ENCODE data around the gene EFNA2.
"Not testable (repeated sequence)": the region's sequence is repeated elsewhere in the genome, so short reads cannot be mapped to it uniquely, and the experiment has no call there.

EFNA2 gene

DNA sequence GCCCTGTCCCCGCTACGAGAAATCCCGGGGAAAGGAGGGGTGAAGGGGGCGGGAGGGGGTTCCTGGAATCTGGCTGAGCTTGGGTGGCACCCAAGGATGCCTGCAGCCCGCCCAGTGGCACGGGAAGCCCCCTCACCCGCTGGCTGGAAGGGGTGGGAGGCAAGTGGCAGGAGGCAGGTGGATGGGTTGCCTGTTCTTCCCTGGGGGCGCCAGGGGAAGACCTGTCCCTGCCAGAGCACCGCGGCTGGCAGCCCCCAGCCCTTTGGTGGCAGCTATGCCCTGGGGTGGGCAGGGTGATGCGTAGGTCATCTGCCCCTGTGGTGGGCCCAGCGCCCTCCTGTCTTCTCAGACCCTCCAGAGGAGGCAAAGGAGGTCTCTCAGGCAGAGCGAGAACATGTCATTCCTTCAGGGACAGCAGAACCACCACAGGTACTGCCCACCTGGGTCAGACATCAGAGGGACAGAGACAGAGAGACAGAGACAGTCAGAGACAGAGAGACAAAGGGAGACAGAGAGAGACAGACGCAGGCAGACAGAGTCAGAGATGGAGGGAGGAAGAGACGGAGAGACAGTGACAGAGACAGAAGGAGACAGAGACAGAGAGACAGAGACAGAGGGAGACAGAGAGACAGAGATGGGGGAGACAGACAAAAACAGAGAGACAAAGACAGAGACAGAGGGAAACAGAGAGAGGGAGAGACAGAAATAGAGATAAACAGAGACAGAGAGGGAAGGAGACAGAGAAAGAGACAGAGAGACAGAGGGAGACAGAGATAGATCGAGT, 36.7 kb downstream of the EFNA2 start:
- DNase-seq = no peak

- no peak for DNase-seq
These were observed 38.7 kb downstream of the EFNA2 start for GRCh38 chr19:1324249-1324805.

DNA sequence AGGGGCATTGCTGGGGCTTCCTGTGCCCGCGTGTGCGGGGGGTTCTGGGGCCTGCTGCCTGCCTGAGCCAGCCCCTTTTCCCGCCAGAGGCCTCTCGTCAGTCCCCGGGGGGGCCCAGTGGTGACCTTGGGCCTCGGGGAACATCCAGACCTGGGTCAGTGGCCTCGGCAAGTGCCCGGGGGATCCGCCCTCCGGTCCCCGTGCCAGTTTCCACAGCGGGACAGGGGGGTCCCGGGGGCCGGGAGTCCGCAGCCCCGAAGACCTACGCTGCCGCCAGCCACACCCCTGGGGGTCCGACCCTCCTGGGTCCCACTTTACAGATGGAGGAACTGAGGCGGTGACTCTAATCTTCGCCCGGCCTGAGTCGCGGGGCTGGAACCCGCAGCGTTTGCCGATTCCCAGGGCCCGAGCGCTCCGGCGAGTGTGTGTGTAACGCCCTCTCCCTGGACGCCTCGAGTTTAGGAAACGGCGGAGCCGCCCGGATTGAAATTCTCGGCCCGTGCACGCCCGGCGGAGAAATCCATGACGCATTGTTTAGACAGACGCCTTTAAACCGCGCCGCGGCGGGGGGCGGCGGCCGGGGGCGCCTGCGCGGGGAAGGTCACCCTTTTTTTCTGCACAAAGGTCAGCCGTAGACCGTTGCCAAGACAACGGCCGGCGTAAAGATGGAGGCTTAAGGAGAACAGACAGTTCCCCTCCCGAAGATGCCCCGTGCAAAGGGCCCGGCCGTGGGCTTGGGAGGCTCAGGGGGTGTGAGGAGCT, 39.3 kb downstream of the EFNA2 start:
- peak; percentile 11 for DNase-seq

DNA sequence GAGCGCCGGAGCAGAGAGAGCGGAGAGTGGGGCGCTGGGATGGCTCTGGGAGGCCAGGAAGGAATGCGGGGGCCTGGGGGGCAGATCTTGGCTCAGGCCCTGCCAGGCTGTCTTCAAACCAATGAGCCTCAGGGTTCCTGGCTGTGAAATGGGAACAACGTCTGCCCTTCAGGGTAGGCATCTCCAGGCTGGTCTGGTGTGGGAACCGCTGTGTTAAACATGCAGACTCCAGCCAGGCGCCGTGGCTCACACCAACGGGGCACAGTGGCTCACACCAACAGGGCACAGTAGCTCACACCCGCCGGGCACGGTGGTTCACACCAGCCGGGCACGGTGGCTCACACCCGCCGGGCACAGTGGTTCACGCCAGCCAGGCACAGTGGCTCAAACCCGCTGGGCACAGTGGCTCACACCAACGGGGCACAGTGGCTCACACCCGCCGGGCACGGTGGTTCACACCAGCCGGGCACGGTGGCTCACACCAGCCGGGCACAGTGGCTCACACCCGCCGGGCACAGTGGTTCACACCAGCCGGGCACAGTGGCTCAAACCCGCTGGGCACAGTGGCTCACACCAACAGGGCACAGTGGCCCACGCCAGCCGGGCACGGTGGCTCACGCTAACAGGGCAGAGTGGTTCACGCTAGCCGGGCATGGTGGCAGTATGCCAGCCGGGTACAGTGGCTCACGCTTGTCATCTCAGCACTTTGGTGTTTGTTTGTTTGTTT, 40.1 kb downstream of the EFNA2 start:
- no peak for DNase-seq

DNA sequence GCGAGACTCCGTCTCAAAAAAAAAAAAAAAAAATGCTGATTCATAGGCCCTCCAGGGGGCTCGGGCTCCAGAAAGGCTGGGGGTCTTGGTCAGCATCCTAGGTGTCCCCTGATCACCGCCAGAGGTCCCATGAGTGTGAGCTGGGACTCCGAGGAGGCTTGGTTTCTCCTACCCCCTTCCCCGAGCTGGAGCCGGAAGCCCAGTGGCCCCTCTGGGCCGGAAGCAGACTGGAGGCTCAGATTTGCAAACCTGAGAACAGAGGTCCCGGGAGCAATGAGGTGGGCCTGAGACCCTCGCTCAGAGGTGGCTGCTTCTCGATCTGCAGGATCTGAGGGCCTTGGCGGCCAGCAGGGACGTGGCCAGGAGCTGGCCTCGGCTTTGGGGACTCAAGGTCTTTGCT, 41.5 kb downstream of the EFNA2 start:
- no peak for DNase-seq

DNA sequence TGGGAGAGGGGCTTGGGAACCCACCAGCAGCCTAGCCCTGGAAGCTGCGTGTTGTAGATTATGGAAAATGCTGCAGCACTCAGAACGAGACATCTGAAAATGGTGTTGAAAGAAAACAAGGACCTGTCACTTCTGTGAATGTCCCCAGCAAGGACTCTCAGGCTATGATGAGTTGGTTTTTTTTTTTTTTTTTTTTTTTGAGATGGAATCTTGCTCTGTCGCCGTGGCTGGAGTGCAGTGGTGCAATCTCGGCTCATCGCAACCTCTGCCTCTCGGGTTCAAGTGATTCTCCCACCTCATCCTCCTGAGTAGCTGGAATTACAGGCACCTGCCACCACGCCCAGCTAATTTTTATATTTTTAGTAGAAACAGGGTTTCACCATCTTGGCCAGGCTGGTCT, 46.5 kb downstream of the EFNA2 start:
- not testable (repeated sequence) for DNase-seq

DNA sequence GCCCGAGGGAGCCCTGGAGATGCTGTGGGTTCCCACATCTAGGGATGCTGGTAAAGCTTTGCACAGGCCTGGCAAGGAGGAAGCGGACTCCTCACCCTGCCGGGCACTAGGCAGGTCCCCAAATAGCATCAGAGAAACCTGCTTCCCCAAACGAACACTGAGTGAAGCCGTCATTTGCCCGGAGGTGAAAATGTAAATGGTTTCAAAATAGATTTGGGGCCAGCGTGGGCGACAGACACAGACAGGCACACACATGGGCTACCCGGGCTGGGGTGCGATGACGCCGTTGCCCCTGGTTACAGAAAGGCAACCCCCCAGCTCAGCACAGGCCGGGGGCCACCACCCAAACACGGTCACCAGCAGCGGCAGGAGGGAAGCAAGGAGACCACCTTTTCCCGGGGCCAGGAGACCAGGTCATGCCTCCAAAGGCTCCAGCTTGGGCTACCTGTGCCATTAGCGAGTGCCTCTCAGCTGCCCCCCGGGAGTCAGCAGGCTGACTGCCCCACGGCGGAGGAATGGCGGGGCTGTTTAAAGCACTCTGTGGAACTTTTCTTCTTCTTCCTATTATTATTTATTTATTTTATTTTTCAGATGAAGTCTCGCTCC, 50.5 kb downstream of the EFNA2 start:
- DNase-seq = no peak

GRCh38 chr19:1340681-1341469, 55.2 kb downstream of the EFNA2 start:
- DNase-seq = no peak

DNA sequence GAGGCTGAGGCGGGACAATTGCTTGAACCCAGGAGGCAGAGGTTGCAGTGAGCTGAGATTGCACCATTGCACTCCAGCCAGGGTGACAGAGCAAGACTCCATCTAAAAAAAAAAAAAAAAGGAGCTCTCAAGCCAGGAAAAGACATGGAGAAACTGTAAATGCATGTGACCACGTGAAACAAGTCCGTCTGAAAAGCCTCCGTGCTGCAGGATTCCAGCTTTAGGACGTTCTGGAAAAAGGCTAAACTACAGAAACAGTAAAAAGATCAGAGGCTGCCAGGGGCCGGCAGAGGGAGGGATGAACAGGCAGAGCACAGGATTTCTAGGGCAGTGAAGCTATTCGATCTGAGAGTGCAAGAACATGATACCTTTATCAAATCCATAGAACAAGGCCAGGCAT, 57.4 kb downstream of the EFNA2 start:
- DNase-seq = no peak

DNA sequence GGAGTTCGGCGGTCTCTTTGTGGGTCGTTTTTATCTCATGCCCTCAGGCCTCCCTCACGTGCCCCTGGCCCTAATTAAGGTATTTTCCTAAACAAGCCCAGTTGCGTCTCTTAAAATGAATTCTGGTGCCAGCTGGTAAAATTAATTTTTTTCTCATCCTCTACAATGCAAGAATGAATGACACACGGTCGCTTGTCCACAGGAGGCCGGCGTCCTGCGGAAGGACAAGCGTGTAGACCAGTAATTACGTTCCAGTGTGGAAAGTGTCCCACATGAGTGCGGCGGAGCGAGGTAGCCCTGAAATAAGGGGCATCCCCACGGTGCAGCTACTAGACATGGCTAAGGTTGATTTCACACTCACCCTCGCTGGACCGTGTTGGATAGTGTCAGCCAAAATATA, 63.5 kb downstream of the EFNA2 start:
- no peak for DNase-seq

- no peak for DNase-seq
These were observed 65.2 kb downstream of the EFNA2 start for GRCh38 chr19:1350867-1351266.

Data from CD4-positive, alpha-beta T cell treated with Interleukin-10 for 1 hour (primary cell).